ENCODE results near the gene KLF9. TPM values are rescaled to one million over a fixed set of nuclear protein-coding genes. Genes with fewer than 3 reads are reported as not detected.

The KLF9 gene
- total and polyA plus RNA-seq, 2 donors (not counting 3 experiments of a cell fraction or from before 2014, with no cell fraction given), result 7.3 to 17.2 TPM

GRCh38 chr9:70363760-70364159 lies 50.7 kb downstream of the KLF9 start:
- no peak overlapping the region for H3K4me2 ChIP-seq (ENCODE audit: insufficient read depth, low read length)
- no peak overlapping the region for H3K27ac ChIP-seq (ENCODE audit: insufficient read depth, low read depth, low read length)
- dilution Hi-C loops (cut with MboI; ENCODE audit: extremely low pct_ligation_motif_present, low sequenced_read_pairs) (no loop called here), intact Hi-C loops (cut with micrococcal nuclease) (no loop called here)
- no peaks in the 10 kb centered on the region for H3K9me3 ChIP-seq (replicated peaks; ENCODE audit: control insufficient read depth, insufficient read depth, low read length)
- no TSS peak for BruUV-seq (replicated peaks)
- H3K4me3 ChIP-seq (replicated peaks in 1 of 3; ENCODE audit: insufficient read depth in 1 of 3, low read depth in 1 of 3, low read length in 3 of 3), result no peak overlapping the region
- ChIA-PET CTCF (interaction anchor here (1.0 kb wide), 1 partner anchor 24 kb away, joined by 3 read pairs; no protein-coding TSS in a partner anchor), POLR2A (interaction anchor here (0.6 kb wide), 1 partner anchor 1461 kb away, joined by 3 read pairs; no protein-coding TSS in a partner anchor)
- no peaks in the 10 kb centered on the region for H3K27me3 ChIP-seq (ENCODE audit: control insufficient read depth in 2 of 2, insufficient read depth in 2 of 2, low read length in 2 of 2)
- no peak overlapping the region for H2AFZ ChIP-seq (ENCODE audit: low read depth, low read length)
- no peaks in the 10 kb centered on the region for H3K79me2 ChIP-seq (ENCODE audit: control insufficient read depth, insufficient read depth, low read length)
- H3K4me1 ChIP-seq (ENCODE audit: control insufficient read depth, extremely low read depth, insufficient read depth, low read length), result no peaks in the 10 kb centered on the region
- FAIRE-seq (no peak), DNase-seq (ENCODE audit: low read depth, low spot score) (no peak)
- H3K36me3 ChIP-seq (ENCODE audit: control insufficient read depth in 2 of 2, extremely low read depth in 1 of 2, insufficient read depth in 2 of 2, low read length in 2 of 2), result no peaks in the 10 kb centered on the region
- H3K9ac ChIP-seq (replicated peaks; ENCODE audit: extremely low read depth, insufficient read depth, low read length), result no peak overlapping the region
- no peak for TF ChIP-seq CTCF (IDR thresholded peaks at IDR 0.05; ENCODE audit: extremely low read depth in 1 of 2, insufficient read depth in 1 of 2, low read depth in 1 of 2, low read length in 2 of 2)
- TF ChIP-seq MYC (IDR thresholded peaks at IDR 0.05; ENCODE audit: low read depth, low read length), result no peak
- no peak for TF ChIP-seq GATA2 (IDR thresholded peaks at IDR 0.05; ENCODE audit: insufficient read depth, insufficient read length, low read depth, low read length)
- no peak for TF ChIP-seq POLR2A (IDR thresholded peaks at IDR 0.05; ENCODE audit: low read depth, low read length)
- TF ChIP-seq FOS (IDR thresholded peaks at IDR 0.05; ENCODE audit: borderline replicate concordance, insufficient read depth, low read length), result no peak
- no peak for TF ChIP-seq EZH2 (IDR thresholded peaks at IDR 0.05; ENCODE audit: borderline replicate concordance, low read depth, low read length, severe bottlenecking)
- no peak for TF ChIP-seq POLR2AphosphoS5 (IDR thresholded peaks at IDR 0.05; ENCODE audit: insufficient read depth, low read depth, low read length)
- TF ChIP-seq, protein P1, sequence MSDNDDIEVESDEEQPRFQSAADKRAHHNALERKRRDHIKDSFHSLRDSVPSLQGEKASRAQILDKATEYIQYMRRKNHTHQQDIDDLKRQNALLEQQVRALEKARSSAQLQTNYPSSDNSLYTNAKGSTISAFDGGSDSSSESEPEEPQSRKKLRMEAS (IDR thresholded peaks at IDR 0.05; ENCODE audit: insufficient read depth, insufficient read length), result no peak
- no peak for TF ChIP-seq JUN (IDR thresholded peaks at IDR 0.05; ENCODE audit: borderline replicate concordance, insufficient read depth, insufficient read length, low read depth)
- H3K9me1 ChIP-seq (replicated peaks; ENCODE audit: control insufficient read depth, extremely low read depth, insufficient read depth, low read length), result no peaks in the 10 kb centered on the region
- H4K20me1 ChIP-seq (replicated peaks; ENCODE audit: control insufficient read depth, extremely low read depth, insufficient read depth, low read length), result no peaks in the 10 kb centered on the region
